GM03348 (cell line): ENCODE results near the gene FGFR3.
A peak's percentile ranks its signal among the peaks of the same experiment; 100 is the strongest.

ENCODE experiments used
- DNase-seq: peaks from one replicate; pipeline ENCODE4 v3.0.0; 2012; ENCODE audit warnings: low spot score

Gene FGFR3

GRCh38 chr4:1792832-1793495, at the start of gene FGFR3:
Gene FGFR3 (plus strand): TSS chr4:1793293. CDS start chr4:1793935, 642 bp downstream.
- DNase-seq: peak; percentile 95

- DNase-seq: no peak
These were observed 49.5 kb upstream of the FGFR3 start for GRCh38 chr4:1743551-1743950.

GRCh38 chr4:1743975-1744374, 49.1 kb upstream of the FGFR3 start:
- DNase-seq: no peak

GRCh38 chr4:1744552-1744951, 48.5 kb upstream of the FGFR3 start:
- DNase-seq: no peak

GRCh38 chr4:1745165-1745564, 47.9 kb upstream of the FGFR3 start:
- no peak for DNase-seq

GRCh38 chr4:1745697-1746096, 47.4 kb upstream of the FGFR3 start:
- DNase-seq: no peak

- DNase-seq: peak; percentile 90
These were observed 46.8 kb upstream of the FGFR3 start for GRCh38 chr4:1746265-1746691.

GRCh38 chr4:1746919-1747602, 46.0 kb upstream of the FGFR3 start:
- DNase-seq: no peak

GRCh38 chr4:1747603-1747967, 45.5 kb upstream of the FGFR3 start:
- DNase-seq: no peak

- peak; percentile 92 for DNase-seq
These were observed 44.6 kb upstream of the FGFR3 start for GRCh38 chr4:1748465-1748995.

- no peak for DNase-seq
These were observed 43.7 kb upstream of the FGFR3 start for GRCh38 chr4:1749370-1749769.

- no peak for DNase-seq
These were observed 43.3 kb upstream of the FGFR3 start for GRCh38 chr4:1749826-1750225.

GRCh38 chr4:1750381-1751154, 42.5 kb upstream of the FGFR3 start:
- no peak for DNase-seq

GRCh38 chr4:1751155-1751918, 41.8 kb upstream of the FGFR3 start:
- DNase-seq: no peak

GRCh38 chr4:1751919-1752283, 41.2 kb upstream of the FGFR3 start:
- no peak for DNase-seq

GRCh38 chr4:1752284-1753041, 40.6 kb upstream of the FGFR3 start:
- DNase-seq: no peak

- no peak for DNase-seq
These were observed 39.8 kb upstream of the FGFR3 start for GRCh38 chr4:1753294-1753696.

- no peak for DNase-seq
These were observed 39.3 kb upstream of the FGFR3 start for GRCh38 chr4:1753697-1754311.

GRCh38 chr4:1754336-1754735, 38.8 kb upstream of the FGFR3 start:
- DNase-seq: no peak

- no peak for DNase-seq
These were observed 37.8 kb upstream of the FGFR3 start for GRCh38 chr4:1755297-1755696.

GRCh38 chr4:1756079-1756478, 37.0 kb upstream of the FGFR3 start:
- no peak for DNase-seq
